NCI-H1694 (cell line): ENCODE data around the gene BHLHA9.
"Not testable (repeated sequence)": the region's sequence is repeated elsewhere in the genome, so short reads cannot be mapped to it uniquely, and the experiment has no call there.

Source experiments
- DNase-seq: peaks from one replicate; lab custom pipeline; 2025; lab: John Stamatoyannopoulos, UW

BHLHA9 gene

GRCh38 chr17:1270210-1271029 is at the start of gene BHLHA9:
Gene BHLHA9, plus strand, starts transcription at chr17:1270444. Its CDS starts 120 bp downstream, at chr17:1270564.
- DNase-seq, result no peak

GRCh38 chr17:1221209-1221608 is 49.0 kb upstream of the BHLHA9 start:
- DNase-seq, result no peak

- DNase-seq, result no peak
Measured at GRCh38 chr17:1222321-1222720, 47.9 kb upstream of the BHLHA9 start.

GRCh38 chr17:1223662-1224061 is 46.6 kb upstream of the BHLHA9 start:
- DNase-seq, result no peak

- no peak for DNase-seq
Measured at GRCh38 chr17:1224330-1224729, 45.9 kb upstream of the BHLHA9 start.

- DNase-seq, result no peak
Measured at GRCh38 chr17:1226308-1226707, 43.9 kb upstream of the BHLHA9 start.

GRCh38 chr17:1227365-1227764 is 42.9 kb upstream of the BHLHA9 start:
- no peak for DNase-seq

GRCh38 chr17:1227917-1228780 is 42.1 kb upstream of the BHLHA9 start:
- DNase-seq, result no peak

- no peak for DNase-seq
Measured at GRCh38 chr17:1228781-1229348, 41.4 kb upstream of the BHLHA9 start.

- no peak for DNase-seq
Measured at GRCh38 chr17:1229349-1229899, 40.8 kb upstream of the BHLHA9 start.

GRCh38 chr17:1229900-1230501 is 40.2 kb upstream of the BHLHA9 start:
- no peak for DNase-seq

- DNase-seq, result no peak
Measured at GRCh38 chr17:1231456-1231855, 38.8 kb upstream of the BHLHA9 start.

GRCh38 chr17:1232331-1232730 is 37.9 kb upstream of the BHLHA9 start:
- DNase-seq, result no peak

GRCh38 chr17:1232786-1233185 is 37.5 kb upstream of the BHLHA9 start:
- no peak for DNase-seq

- DNase-seq, result no peak
Measured at GRCh38 chr17:1234455-1234854, 35.8 kb upstream of the BHLHA9 start.

GRCh38 chr17:1237471-1237870 is 32.8 kb upstream of the BHLHA9 start:
- DNase-seq, result no peak

GRCh38 chr17:1239210-1239609 is 31.0 kb upstream of the BHLHA9 start:
- no peak for DNase-seq

GRCh38 chr17:1240426-1240825 is 29.8 kb upstream of the BHLHA9 start:
- DNase-seq, result not testable (repeated sequence)

- DNase-seq, result no peak
Measured at GRCh38 chr17:1241929-1242328, 28.3 kb upstream of the BHLHA9 start.

- DNase-seq, result no peak
Measured at GRCh38 chr17:1244606-1245012, 25.6 kb upstream of the BHLHA9 start.

GRCh38 chr17:1251866-1252608 is 18.2 kb upstream of the BHLHA9 start:
- peak; percentile 87 for DNase-seq
